ENCODE data around the gene MAD1L1. TPM values are rescaled to one million over a fixed set of nuclear protein-coding genes. Genes with fewer than 3 reads are reported as not detected.

The MAD1L1 gene
- total and polyA plus RNA-seq, 2 donors (not counting 1 experiment from before 2014, with no cell fraction given), result 9.8 to 29.4 TPM

- no peaks in the 10 kb centered on the region for H3K9me3 ChIP-seq (ENCODE audit: control insufficient read depth, insufficient read depth, low read depth, low read length)
- H3K9ac ChIP-seq (ENCODE audit: insufficient read depth, low read length), result no peak overlapping the region
- H3K4me1 ChIP-seq (ENCODE audit: control insufficient read depth, extremely low read depth, insufficient read depth, low read length), result peaks cover 3% of the 10 kb centered on the region
- no peak for DNase-seq (ENCODE audit: low read depth in 2 of 2)
- TF ChIP-seq EZH2 (IDR thresholded peaks at IDR 0.05; ENCODE audit: low read length, missing control alignments) (no peak), CTCF (conservative IDR thresholded peaks at IDR 0.05 in 1 of 2, IDR thresholded peaks at IDR 0.05 in 1 of 2; ENCODE audit: low read depth in 1 of 2, low read length in 2 of 2) (no peak)
- no peak overlapping the region for H3K4me3 ChIP-seq (replicated peaks in 1 of 4; ENCODE audit: control extremely low read depth in 1 of 4, insufficient read depth in 1 of 4, low read depth in 3 of 4, low read length in 4 of 4)
- H3K27me3 ChIP-seq (ENCODE audit: control insufficient read depth, insufficient read depth, low read length), result no peaks in the 10 kb centered on the region
- no peak overlapping the region for H2AFZ ChIP-seq (ENCODE audit: low read length)
- H3K36me3 ChIP-seq (ENCODE audit: control insufficient read depth, insufficient read depth, low read length), result no peaks in the 10 kb centered on the region
- no peak overlapping the region for H3K4me2 ChIP-seq (ENCODE audit: extremely low read depth, insufficient read depth, low read length)
- no peak overlapping the region for H3K27ac ChIP-seq (ENCODE audit: insufficient read depth, low read length)
- no peaks in the 10 kb centered on the region for H3K79me2 ChIP-seq (ENCODE audit: control insufficient read depth, insufficient read depth, low read length)
- H4K20me1 ChIP-seq (ENCODE audit: control insufficient read depth, extremely low read depth, insufficient read depth, low read length), result no peaks in the 10 kb centered on the region
These were observed 368.4 kb downstream of the MAD1L1 start for GRCh38 chr7:1864161-1864940.

- H3K4me1 ChIP-seq (ENCODE audit: control insufficient read depth, extremely low read depth, insufficient read depth, low read length), result peaks cover 3% of the 10 kb centered on the region
- no peak overlapping the region for H2AFZ ChIP-seq (ENCODE audit: low read length)
- TF ChIP-seq EZH2 (IDR thresholded peaks at IDR 0.05; ENCODE audit: low read length, missing control alignments) (no peak), CTCF (conservative IDR thresholded peaks at IDR 0.05 in 1 of 2, IDR thresholded peaks at IDR 0.05 in 1 of 2; ENCODE audit: low read depth in 1 of 2, low read length in 2 of 2) (no peak)
- no peak for DNase-seq (ENCODE audit: low read depth in 2 of 2)
- no peaks in the 10 kb centered on the region for H3K27me3 ChIP-seq (ENCODE audit: control insufficient read depth, insufficient read depth, low read length)
- H3K9ac ChIP-seq (ENCODE audit: insufficient read depth, low read length), result no peak overlapping the region
- no peak overlapping the region for H3K4me3 ChIP-seq (replicated peaks in 1 of 4; ENCODE audit: control extremely low read depth in 1 of 4, insufficient read depth in 1 of 4, low read depth in 3 of 4, low read length in 4 of 4)
- no peaks in the 10 kb centered on the region for H3K79me2 ChIP-seq (ENCODE audit: control insufficient read depth, insufficient read depth, low read length)
- H4K20me1 ChIP-seq (ENCODE audit: control insufficient read depth, extremely low read depth, insufficient read depth, low read length), result no peaks in the 10 kb centered on the region
- H3K9me3 ChIP-seq (ENCODE audit: control insufficient read depth, insufficient read depth, low read depth, low read length), result no peaks in the 10 kb centered on the region
- H3K4me2 ChIP-seq (ENCODE audit: extremely low read depth, insufficient read depth, low read length), result no peak overlapping the region
- no peaks in the 10 kb centered on the region for H3K36me3 ChIP-seq (ENCODE audit: control insufficient read depth, insufficient read depth, low read length)
- H3K27ac ChIP-seq (ENCODE audit: insufficient read depth, low read length), result no peak overlapping the region
These were observed 369.4 kb downstream of the MAD1L1 start for GRCh38 chr7:1863091-1863900.

- Histone ChIP-seq H3K9ac (ENCODE audit: insufficient read depth, low read length) (no peak overlapping the region), H3K79me2 (ENCODE audit: control insufficient read depth, insufficient read depth, low read length) (no peaks in the 10 kb centered on the region), H3K27me3 (ENCODE audit: control insufficient read depth, insufficient read depth, low read length) (no peaks in the 10 kb centered on the region), H3K9me3 (ENCODE audit: control insufficient read depth, insufficient read depth, low read depth, low read length) (no peaks in the 10 kb centered on the region), H3K36me3 (ENCODE audit: control insufficient read depth, insufficient read depth, low read length) (no peaks in the 10 kb centered on the region), H2AFZ (ENCODE audit: low read length) (no peak overlapping the region), H3K4me1 (ENCODE audit: control insufficient read depth, extremely low read depth, insufficient read depth, low read length) (peaks cover 3% of the 10 kb centered on the region), H3K4me3 (replicated peaks in 1 of 4; ENCODE audit: control extremely low read depth in 1 of 4, insufficient read depth in 1 of 4, low read depth in 3 of 4, low read length in 4 of 4) (no peak overlapping the region), H4K20me1 (ENCODE audit: control insufficient read depth, extremely low read depth, insufficient read depth, low read length) (no peaks in the 10 kb centered on the region), H3K4me2 (ENCODE audit: extremely low read depth, insufficient read depth, low read length) (no peak overlapping the region), H3K27ac (ENCODE audit: insufficient read depth, low read length) (no peak overlapping the region)
- no peak for TF ChIP-seq EZH2 (IDR thresholded peaks at IDR 0.05; ENCODE audit: low read length, missing control alignments)
- no peak for TF ChIP-seq CTCF (conservative IDR thresholded peaks at IDR 0.05 in 1 of 2, IDR thresholded peaks at IDR 0.05 in 1 of 2; ENCODE audit: low read depth in 1 of 2, low read length in 2 of 2)
- peak in 1 of 2 donors; percentile 21 for DNase-seq (ENCODE audit: low read depth in 2 of 2)
These were observed 370.2 kb downstream of the MAD1L1 start for GRCh38 chr7:1862560-1862959.

Measured in fibroblast of lung (primary cell).